ENCODE measurements around the gene RGS2.

DNA sequence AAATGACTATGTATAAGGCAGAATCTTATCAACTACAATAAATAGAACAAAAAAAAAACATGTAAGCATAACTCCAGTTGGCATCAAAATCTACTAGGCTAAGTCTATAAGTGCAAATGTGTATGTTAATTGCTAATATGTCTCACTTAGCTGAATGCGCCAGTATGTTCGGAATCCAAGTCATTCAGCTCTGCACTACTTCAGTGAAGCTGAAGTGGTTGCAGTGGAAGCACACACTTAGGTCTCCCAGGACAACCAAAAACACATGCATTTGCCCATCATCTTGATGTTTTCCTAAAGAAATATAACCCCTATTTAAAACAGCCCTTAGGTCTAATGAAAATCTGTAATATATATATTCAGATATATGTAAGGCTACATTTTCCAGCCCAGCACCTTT lies 41.0 kb upstream of the RGS2 start:
- TF ChIP-seq EZH2 (IDR thresholded peaks at IDR 0.05; ENCODE audit: insufficient read depth, poor library complexity, severe bottlenecking) = no peak
- no peak for TF ChIP-seq EZH2phosphoT487 (IDR thresholded peaks at IDR 0.05; ENCODE audit: insufficient read depth, low read depth)

Data from GM23248 (cell line).